ENCODE measurements around the gene SNTB2. TPM values are rescaled to one million over a fixed set of nuclear protein-coding genes. Genes with fewer than 3 reads are reported as not detected.

The SNTB2 gene
- total RNA-seq, 2 donors from 2014 or later: 34.5 to 34.8 TPM

DNA sequence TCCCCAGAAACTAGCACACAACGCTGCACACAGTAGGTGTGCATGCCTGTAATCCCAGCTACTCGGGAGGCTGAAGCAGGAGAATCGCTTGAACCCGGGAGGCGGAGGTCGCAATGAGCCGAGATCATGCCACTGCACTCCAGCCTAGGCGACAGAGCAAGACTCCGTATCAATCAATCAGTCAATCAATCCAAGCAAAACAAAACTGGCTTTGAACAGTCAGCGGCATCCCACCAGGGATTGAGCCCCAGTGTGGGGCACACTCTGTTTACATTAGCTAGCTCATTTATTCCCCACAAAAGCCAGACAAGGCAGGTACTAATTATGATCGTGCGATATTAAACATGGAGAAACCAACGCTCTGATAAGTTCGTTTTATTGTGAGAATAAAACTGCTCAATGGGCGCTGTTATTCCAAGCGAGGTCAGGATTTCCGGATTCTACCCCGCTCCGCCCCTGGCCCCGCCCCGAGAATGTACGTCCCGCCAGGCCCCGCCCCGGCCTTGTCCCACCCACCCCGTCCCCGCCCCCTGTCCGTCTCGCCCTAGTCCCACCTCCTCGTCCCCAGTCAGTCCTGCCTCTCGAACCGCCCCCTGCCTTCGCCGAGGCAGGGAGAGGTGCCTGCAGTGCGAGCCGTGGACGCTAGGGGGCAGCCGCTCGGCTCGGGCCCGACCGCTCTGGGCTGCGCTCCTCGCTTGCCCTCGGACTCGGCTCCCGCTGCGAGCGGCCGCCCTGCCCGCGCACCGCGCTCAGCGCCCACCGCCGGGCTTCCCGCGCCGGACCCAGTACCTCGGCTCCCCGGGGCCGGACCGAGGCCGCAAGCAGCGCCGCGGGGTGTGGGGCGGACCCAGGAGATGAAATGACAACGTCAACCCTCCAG lies 123.9 kb downstream of the SNTB2 start, which contains the start of gene VPS4A:
TSS of gene VPS4A (plus strand) at position 698 of the 880 bp plus-strand sequence. CDS start at position 860, 162 bp downstream.
- H3K27ac ChIP-seq: peak within 1 kb of the TSS; percentile 90
- peak; percentile 97 for DNase-seq
- H3K9me3 ChIP-seq: no peaks in the 10 kb centered on the region
- H3K4me3 ChIP-seq: peak within 1 kb of the TSS; percentile 96
- TF ChIP-seq, protein P1, sequence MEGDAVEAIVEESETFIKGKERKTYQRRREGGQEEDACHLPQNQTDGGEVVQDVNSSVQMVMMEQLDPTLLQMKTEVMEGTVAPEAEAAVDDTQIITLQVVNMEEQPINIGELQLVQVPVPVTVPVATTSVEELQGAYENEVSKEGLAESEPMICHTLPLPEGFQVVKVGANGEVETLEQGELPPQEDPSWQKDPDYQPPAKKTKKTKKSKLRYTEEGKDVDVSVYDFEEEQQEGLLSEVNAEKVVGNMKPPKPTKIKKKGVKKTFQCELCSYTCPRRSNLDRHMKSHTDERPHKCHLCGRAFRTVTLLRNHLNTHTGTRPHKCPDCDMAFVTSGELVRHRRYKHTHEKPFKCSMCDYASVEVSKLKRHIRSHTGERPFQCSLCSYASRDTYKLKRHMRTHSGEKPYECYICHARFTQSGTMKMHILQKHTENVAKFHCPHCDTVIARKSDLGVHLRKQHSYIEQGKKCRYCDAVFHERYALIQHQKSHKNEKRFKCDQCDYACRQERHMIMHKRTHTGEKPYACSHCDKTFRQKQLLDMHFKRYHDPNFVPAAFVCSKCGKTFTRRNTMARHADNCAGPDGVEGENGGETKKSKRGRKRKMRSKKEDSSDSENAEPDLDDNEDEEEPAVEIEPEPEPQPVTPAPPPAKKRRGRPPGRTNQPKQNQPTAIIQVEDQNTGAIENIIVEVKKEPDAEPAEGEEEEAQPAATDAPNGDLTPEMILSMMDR (IDR thresholded peaks at IDR 0.05): peak; percentile 84
- H3K27me3 ChIP-seq: no peaks in the 10 kb centered on the region
- intact Hi-C loops (cut with DNase I): loop anchor here (10.0 kb wide), 1 partner anchor 64 kb away; no protein-coding TSS in a partner anchor
- H3K9ac ChIP-seq (ENCODE audit: low read depth in 2 of 2, low read length in 2 of 2): peak within 1 kb of the TSS; percentile 76 to 87
- H3K36me3 ChIP-seq: no peaks in the 10 kb centered on the region
- peaks cover 5% of the 10 kb centered on the region for H3K4me1 ChIP-seq

GRCh38 chr16:69311533-69312387 lies 124.8 kb downstream of the SNTB2 start:
- Histone ChIP-seq H3K9ac (ENCODE audit: low read depth in 2 of 2, low read length in 2 of 2) (peak overlapping the region; percentile 76 to 87), H3K27me3 (no peaks in the 10 kb centered on the region), H3K27ac (peak overlapping the region; percentile 90), H3K4me3 (peak overlapping the region; percentile 96), H3K4me1 (peaks cover 5% of the 10 kb centered on the region), H3K36me3 (peaks cover 7% of the 10 kb centered on the region), H3K9me3 (no peaks in the 10 kb centered on the region)
- intact Hi-C loops (cut with DNase I): loop anchor here (10.0 kb wide), 1 partner anchor 63 kb away; no protein-coding TSS in a partner anchor
- peak; percentile 53 for DNase-seq
- TF ChIP-seq, protein P1 (IDR thresholded peaks at IDR 0.05): no peak

DNA sequence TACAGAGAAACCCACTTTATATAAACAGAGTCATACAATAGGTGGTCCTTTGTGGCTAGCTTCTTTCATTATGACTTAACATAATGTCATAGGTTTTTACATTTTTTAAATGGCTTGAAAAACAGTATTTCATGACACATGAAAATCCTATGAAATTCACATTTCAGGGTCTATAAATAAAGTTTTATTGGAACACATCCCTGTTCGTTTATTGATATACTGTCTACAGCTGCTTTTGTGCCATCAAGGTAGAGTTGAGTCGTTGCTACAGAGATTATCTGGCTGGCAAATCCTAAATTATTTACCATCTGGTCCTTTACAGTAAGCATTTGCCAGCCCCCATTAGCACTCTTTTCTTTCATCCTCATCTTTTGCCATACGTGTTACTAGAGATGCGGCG lies 126.5 kb downstream of the SNTB2 start:
- intact Hi-C loops (cut with DNase I): loop anchor here (10.0 kb wide), 1 partner anchor 61 kb away; no protein-coding TSS in a partner anchor
- Histone ChIP-seq H3K4me3 (no peak overlapping the region), H3K4me1 (peaks cover 5% of the 10 kb centered on the region), H3K9me3 (no peaks in the 10 kb centered on the region), H3K27ac (no peak overlapping the region), H3K36me3 (peaks cover 11% of the 10 kb centered on the region), H3K27me3 (no peaks in the 10 kb centered on the region), H3K9ac (ENCODE audit: low read depth in 2 of 2, low read length in 2 of 2) (no peak overlapping the region)
- no peak for DNase-seq
- TF ChIP-seq, protein P1 (IDR thresholded peaks at IDR 0.05): no peak

DNA sequence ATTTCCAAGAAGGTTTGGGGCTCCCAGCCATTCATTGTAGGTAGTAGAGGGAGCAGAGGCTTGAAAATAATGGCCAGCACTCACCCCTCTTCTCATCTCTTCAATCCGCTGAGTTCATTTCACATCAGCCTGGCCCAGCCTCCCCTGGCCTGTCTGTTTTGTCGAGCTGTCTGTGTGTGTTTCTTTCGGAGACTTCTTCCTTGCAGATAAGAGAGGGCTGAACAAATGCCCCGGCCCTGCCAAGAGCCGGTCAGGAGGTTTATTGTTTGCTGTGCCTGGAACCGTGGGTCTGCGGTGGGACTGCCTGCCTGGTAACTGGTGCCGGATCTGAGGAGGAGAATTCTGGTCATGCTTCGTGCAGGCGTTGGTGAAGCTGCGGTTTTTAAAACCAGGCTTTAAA lies 127.6 kb downstream of the SNTB2 start:
- DNase-seq: no peak
- H3K9me3 ChIP-seq: no peaks in the 10 kb centered on the region
- H3K27me3 ChIP-seq: no peaks in the 10 kb centered on the region
- H3K36me3 ChIP-seq: peaks cover 20% of the 10 kb centered on the region
- H3K27ac ChIP-seq: no peak overlapping the region
- H3K9ac ChIP-seq (ENCODE audit: low read depth in 2 of 2, low read length in 2 of 2): no peak overlapping the region
- no peak overlapping the region for H3K4me3 ChIP-seq
- intact Hi-C loops (cut with DNase I): loop anchor here (10.0 kb wide), 1 partner anchor 60 kb away; no protein-coding TSS in a partner anchor
- TF ChIP-seq, protein P1 (IDR thresholded peaks at IDR 0.05): no peak
- peaks cover 5% of the 10 kb centered on the region for H3K4me1 ChIP-seq

Measured in colonic mucosa (tissue), 4 donors.